ENCODE results near the gene TRDMT1.

- TF ChIP-seq, protein P1, sequence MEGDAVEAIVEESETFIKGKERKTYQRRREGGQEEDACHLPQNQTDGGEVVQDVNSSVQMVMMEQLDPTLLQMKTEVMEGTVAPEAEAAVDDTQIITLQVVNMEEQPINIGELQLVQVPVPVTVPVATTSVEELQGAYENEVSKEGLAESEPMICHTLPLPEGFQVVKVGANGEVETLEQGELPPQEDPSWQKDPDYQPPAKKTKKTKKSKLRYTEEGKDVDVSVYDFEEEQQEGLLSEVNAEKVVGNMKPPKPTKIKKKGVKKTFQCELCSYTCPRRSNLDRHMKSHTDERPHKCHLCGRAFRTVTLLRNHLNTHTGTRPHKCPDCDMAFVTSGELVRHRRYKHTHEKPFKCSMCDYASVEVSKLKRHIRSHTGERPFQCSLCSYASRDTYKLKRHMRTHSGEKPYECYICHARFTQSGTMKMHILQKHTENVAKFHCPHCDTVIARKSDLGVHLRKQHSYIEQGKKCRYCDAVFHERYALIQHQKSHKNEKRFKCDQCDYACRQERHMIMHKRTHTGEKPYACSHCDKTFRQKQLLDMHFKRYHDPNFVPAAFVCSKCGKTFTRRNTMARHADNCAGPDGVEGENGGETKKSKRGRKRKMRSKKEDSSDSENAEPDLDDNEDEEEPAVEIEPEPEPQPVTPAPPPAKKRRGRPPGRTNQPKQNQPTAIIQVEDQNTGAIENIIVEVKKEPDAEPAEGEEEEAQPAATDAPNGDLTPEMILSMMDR (conservative IDR thresholded peaks at IDR 0.05; ENCODE audit: low read length) = no peak
- no peak for TF ChIP-seq EZH2phosphoT487 (IDR thresholded peaks at IDR 0.05; ENCODE audit: borderline replicate concordance, low read depth, low read length)
Measured at GRCh38 chr10:17201794-17202116, 283 bp upstream of the TRDMT1 start.
